Frontal cortex (tissue), 4 donors: Measurements from ENCODE around the gene TMEM125. TPM values are rescaled to one million over a fixed set of nuclear protein-coding genes. Genes with fewer than 3 reads are reported as not detected.

Experiments used
- DNase-seq, 2 donors: peaks; one replicate each; pipeline ENCODE4 v3.0.0; 2012; ENCODE audit warnings: low spot score in 2 of 2
- FAIRE-seq: peaks from 2 replicates; lab custom pipeline; 2012; peaks lifted over from hg19 to GRCh38; lab: Jason Lieb, UNC
- total RNA-seq: library from RNA; depleted of rRNA; stranded (reverse); fragments of >200 nt; gene quantifications from one replicate; pipeline ENCODE4 v1.2.3, GENCODE V29; 2014
- donor health status: control.
- donor health status: control.
- donor health status: control.

Gene TMEM125
- total RNA-seq, 1 donor from 2014 or later: 0.82 TPM

- DNase-seq (no peak), FAIRE-seq (no peak)
Measured at GRCh38 chr1:43306688-43307457, 37.1 kb downstream of the TMEM125 start.

GRCh38 chr1:43307458-43308158 is 37.8 kb downstream of the TMEM125 start:
- FAIRE-seq: no peak
- no peak for DNase-seq

- FAIRE-seq: no peak
Measured at GRCh38 chr1:43308635-43309404, 39.0 kb downstream of the TMEM125 start.

GRCh38 chr1:43309405-43310025 is 39.7 kb downstream of the TMEM125 start:
- FAIRE-seq (no peak), DNase-seq (no peak)

More at GRCh38 chr1:43308635-43309404, 39.0 kb downstream of the TMEM125 start:
- no peak for DNase-seq

GRCh38 chr1:43311521-43311920 is 41.7 kb downstream of the TMEM125 start:
- no peak for DNase-seq
- no peak for FAIRE-seq

GRCh38 chr1:43312212-43312623 is 42.4 kb downstream of the TMEM125 start:
- FAIRE-seq (no peak), DNase-seq (no peak)

GRCh38 chr1:43312663-43313515 is 43.1 kb downstream of the TMEM125 start:
- FAIRE-seq: no peak

GRCh38 chr1:43313771-43314170 is 44.0 kb downstream of the TMEM125 start:
- DNase-seq: no peak
- no peak for FAIRE-seq

More at GRCh38 chr1:43312663-43313515, 43.1 kb downstream of the TMEM125 start:
- no peak for DNase-seq

GRCh38 chr1:43314233-43314632 is 44.5 kb downstream of the TMEM125 start:
- DNase-seq (no peak), FAIRE-seq (no peak)

- DNase-seq (no peak), FAIRE-seq (no peak)
Measured at GRCh38 chr1:43315481-43315880, 45.7 kb downstream of the TMEM125 start.

GRCh38 chr1:43315963-43316737 is 46.4 kb downstream of the TMEM125 start:
- no peak for FAIRE-seq
- DNase-seq: no peak

- DNase-seq (no peak), FAIRE-seq (no peak)
Measured at GRCh38 chr1:43316738-43317520, 47.1 kb downstream of the TMEM125 start.

- no peak for DNase-seq
- FAIRE-seq: no peak
Measured at GRCh38 chr1:43317817-43318471, 48.2 kb downstream of the TMEM125 start.

GRCh38 chr1:43318831-43319230 is 49.0 kb downstream of the TMEM125 start:
- DNase-seq (no peak), FAIRE-seq (no peak)

- FAIRE-seq (no peak), DNase-seq (no peak)
Measured at GRCh38 chr1:43319288-43319687, 49.5 kb downstream of the TMEM125 start.

GRCh38 chr1:43319766-43320165 is 50.0 kb downstream of the TMEM125 start:
- DNase-seq (no peak), FAIRE-seq (no peak)

- DNase-seq (no peak), FAIRE-seq (no peak)
Measured at GRCh38 chr1:43321331-43321891, 51.6 kb downstream of the TMEM125 start.
